PC-3 (cell line): ENCODE results near the gene CELF2. TPM values are rescaled to one million over a fixed set of nuclear protein-coding genes. Genes with fewer than 3 reads are reported as not detected.

Experiments used
- ATAC-seq: fragments of 200-7000 bp; cut with Tn5 transposase; 2 replicates; pipeline ENCODE4 v1.9.1; 2020; ENCODE audit warnings: mild to moderate bottlenecking, moderate library complexity
- BruUV-seq: library from RNA; stranded (reverse); fragments of 400-500 nt; replicated peaks from 2 replicates; lab custom pipeline; 2021; lab: Mats Ljungman, UMichigan
- CTCF ChIA-PET: fragments of 300-600 bp; sonication (Branson Sonifier 250); formaldehyde crosslinking; loops from one replicate; lab custom pipeline; 2022; ENCODE audit warnings: antibody characterized with exemption; lab: Charles Lee
- POLR2A ChIA-PET: fragments of 300-600 bp; sonication (Branson Sonifier 250); formaldehyde crosslinking; loops from one replicate; lab custom pipeline; 2022; ENCODE audit warnings: antibody characterized with exemption; ENCODE audit not compliant: unreplicated experiment; lab: Charles Lee
- DNase-seq: peaks from one replicate; pipeline ENCODE4 v3.0.0-alpha.2; 2015
- H2AFZ ChIP-seq: fragments of 300-600 bp; sonication (generic); 2 replicates; pipeline ENCODE4 v1.6.0; 2016; ENCODE audit warnings: antibody characterized with exemption, low read length
- H3F3A ChIP-seq: fragments of 300-600 bp; sonication (generic); one replicate; pipeline ENCODE4 v1.6.0; 2017; ENCODE audit warnings: antibody characterized with exemption, low read length, control low read depth, mild to moderate bottlenecking; ENCODE audit not compliant: unreplicated experiment
- H3K27ac ChIP-seq: fragments of 300-600 bp; sonication (generic); 2 replicates; pipeline ENCODE4 v1.5.1; 2016; ENCODE audit warnings: mild to moderate bottlenecking, low read length
- H3K27me3 ChIP-seq: fragments of 300-600 bp; sonication (generic); 2 replicates; pipeline ENCODE4 v1.6.1; 2016; ENCODE audit warnings: low read length, mixed read lengths
- H3K36me3 ChIP-seq: fragments of 300-600 bp; sonication (generic); 2 replicates; pipeline ENCODE4 v1.6.1; 2016; ENCODE audit warnings: low read depth, mixed run types, low read length, mixed read lengths
- H3K4me1 ChIP-seq: fragments of 300-600 bp; sonication (generic); 2 replicates; pipeline ENCODE4 v1.5.1; 2016; ENCODE audit warnings: low read length; ENCODE audit not compliant: insufficient read depth
- H3K4me2 ChIP-seq: fragments of 300-600 bp; sonication (generic); 2 replicates; pipeline ENCODE4 v1.6.0; 2016; ENCODE audit warnings: low read length
- H3K4me3 ChIP-seq: fragments of 300-600 bp; sonication (generic); 2 replicates; pipeline ENCODE4 v1.5.1; 2016; ENCODE audit warnings: mild to moderate bottlenecking, low read length, mixed read lengths
- H3K79me2 ChIP-seq: fragments of 300-600 bp; sonication (generic); 2 replicates; pipeline ENCODE4 v1.6.1; 2017; ENCODE audit warnings: low read length, mixed read lengths
- H3K9ac ChIP-seq: fragments of 300-600 bp; sonication (generic); 2 replicates; pipeline ENCODE4 v1.6.0; 2016; ENCODE audit warnings: mild to moderate bottlenecking, low read length
- H3K9me2 ChIP-seq: fragments of 300-600 bp; sonication (generic); replicated peaks from 2 replicates; pipeline ENCODE4 v1.6.1; 2016; ENCODE audit warnings: mixed run types, low read length, mixed read lengths
- H3K9me3 ChIP-seq: fragments of 300-600 bp; sonication (generic); 2 replicates; pipeline ENCODE4 v1.6.1; 2016; ENCODE audit warnings: low read length, mixed read lengths
- H4K20me1 ChIP-seq: fragments of 300-600 bp; sonication (generic); 2 replicates; pipeline ENCODE4 v1.6.1; 2016; ENCODE audit warnings: low read length, mixed read lengths
- CTCF ChIP-seq: fragments of 300-600 bp; sonication (generic); conservative IDR thresholded peaks from 2 replicates; pipeline ENCODE4 v1.5.1; 2017; ENCODE audit warnings: antibody characterized with exemption, low read depth, mild to moderate bottlenecking, low read length
- EZH2 ChIP-seq: fragments of 300-600 bp; sonication (generic); IDR thresholded peaks from one replicate; pipeline ENCODE4 v1.6.1; 2017; ENCODE audit warnings: antibody characterized with exemption, mild to moderate bottlenecking, low read length; ENCODE audit not compliant: unreplicated experiment
- EZH2phosphoT487 ChIP-seq: fragments of 300-600 bp; sonication (generic); IDR thresholded peaks from 2 replicates; pipeline ENCODE4 v1.6.1; 2018; ENCODE audit warnings: mild to moderate bottlenecking, antibody characterized with exemption, low read length, borderline replicate concordance
- intact Hi-C: fragments of 100-400 bp; cut with micrococcal nuclease; formaldehyde crosslinking; loops from 2 replicates; pipeline ENCODE4 v1.9.0; 2023
- total RNA-seq: library from RNA; depleted of rRNA; stranded (reverse); fragments of >200 nt; gene quantifications from 2 replicates; pipeline ENCODE4 v1.2.3, GENCODE V29; 2014

The CELF2 gene
- total RNA-seq, 1 experiment from 2014 or later: not detected

- H3K4me1 ChIP-seq: no peaks in the 10 kb centered on the region
- POLR2A ChIA-PET: no interaction called here
- CTCF ChIA-PET: no interaction called here
- H3F3A ChIP-seq: no peaks in the 10 kb centered on the region
- no peak overlapping the region for H3K9ac ChIP-seq
- ATAC-seq (no peak), DNase-seq (no peak)
- H3K4me3 ChIP-seq: no peak overlapping the region
- no peaks in the 10 kb centered on the region for H3K9me3 ChIP-seq
- no peak for TF ChIP-seq EZH2
- no peak for TF ChIP-seq CTCF
- TF ChIP-seq EZH2phosphoT487: no peak
- H2AFZ ChIP-seq: no peak overlapping the region
- H3K36me3 ChIP-seq: no peaks in the 10 kb centered on the region
- peaks cover 20% of the 10 kb centered on the region; the same call in 1 of the 2 replicates for H3K27me3 ChIP-seq
- H3K27ac ChIP-seq: no peak overlapping the region
- no peaks in the 10 kb centered on the region for H3K9me2 ChIP-seq
- no peaks in the 10 kb centered on the region for H3K79me2 ChIP-seq
- intact Hi-C loops: no loop called here
- no TSS peak for BruUV-seq
- no peak overlapping the region for H3K4me2 ChIP-seq
- H4K20me1 ChIP-seq: no peaks in the 10 kb centered on the region
Measured at GRCh38 chr10:11224792-11225416, 207.2 kb downstream of the CELF2 start.

GRCh38 chr10:11225935-11226334 is 208.3 kb downstream of the CELF2 start:
- Histone ChIP-seq H3K9me3 (no peaks in the 10 kb centered on the region), H3K36me3 (no peaks in the 10 kb centered on the region), H3F3A (no peaks in the 10 kb centered on the region), H3K27ac (no peak overlapping the region), H3K27me3 (peaks cover 20% of the 10 kb centered on the region; the same call in 1 of the 2 replicates), H3K4me3 (no peak overlapping the region), H2AFZ (no peak overlapping the region), H4K20me1 (no peaks in the 10 kb centered on the region), H3K4me1 (no peaks in the 10 kb centered on the region), H3K4me2 (no peak overlapping the region), H3K9me2 (no peaks in the 10 kb centered on the region), H3K9ac (no peak overlapping the region), H3K79me2 (no peaks in the 10 kb centered on the region)
- POLR2A ChIA-PET: no interaction called here
- CTCF ChIA-PET: no interaction called here
- TF ChIP-seq EZH2phosphoT487 (no peak), CTCF (no peak), EZH2 (no peak)
- ATAC-seq (no peak), DNase-seq (no peak)
- no TSS peak for BruUV-seq
- intact Hi-C loops: no loop called here

- Histone ChIP-seq H3K79me2 (no peaks in the 10 kb centered on the region), H3K4me1 (no peaks in the 10 kb centered on the region), H3K36me3 (no peaks in the 10 kb centered on the region), H3F3A (no peaks in the 10 kb centered on the region), H3K4me3 (no peak overlapping the region), H4K20me1 (no peaks in the 10 kb centered on the region), H2AFZ (no peak overlapping the region), H3K9me3 (no peaks in the 10 kb centered on the region), H3K9ac (no peak overlapping the region), H3K27me3 (peaks cover 18% of the 10 kb centered on the region; the same call in 1 of the 2 replicates), H3K9me2 (no peaks in the 10 kb centered on the region), H3K27ac (no peak overlapping the region), H3K4me2 (no peak overlapping the region)
- no TSS peak for BruUV-seq
- ChIA-PET POLR2A (no interaction called here), CTCF (no interaction called here)
- DNase-seq (no peak), ATAC-seq (no peak)
- intact Hi-C loops: no loop called here
- no peak for TF ChIP-seq EZH2
- TF ChIP-seq EZH2phosphoT487: no peak
- no peak for TF ChIP-seq CTCF
Measured at GRCh38 chr10:11227103-11227502, 209.4 kb downstream of the CELF2 start.
